HG03045 (cell line): Measurements from ENCODE around the gene ZFYVE21.
A peak's percentile ranks its signal among the peaks of the same experiment; 100 is the strongest.
"Not testable (repeated sequence)": the region's sequence is repeated elsewhere in the genome, so short reads cannot be mapped to it uniquely, and the experiment has no call there.

Source experiments
- ATAC-seq: cut with Tn5 transposase; IDR thresholded peaks from one replicate; pipeline ENCODE4 v1.9.1; 2021; ENCODE audit warnings: mild to moderate bottlenecking, moderate library complexity; ENCODE audit not compliant: unreplicated experiment

ZFYVE21 gene

GRCh38 chr14:103755060-103755459 lies 39.5 kb downstream of the ZFYVE21 start:
- ATAC-seq = no peak

DNA sequence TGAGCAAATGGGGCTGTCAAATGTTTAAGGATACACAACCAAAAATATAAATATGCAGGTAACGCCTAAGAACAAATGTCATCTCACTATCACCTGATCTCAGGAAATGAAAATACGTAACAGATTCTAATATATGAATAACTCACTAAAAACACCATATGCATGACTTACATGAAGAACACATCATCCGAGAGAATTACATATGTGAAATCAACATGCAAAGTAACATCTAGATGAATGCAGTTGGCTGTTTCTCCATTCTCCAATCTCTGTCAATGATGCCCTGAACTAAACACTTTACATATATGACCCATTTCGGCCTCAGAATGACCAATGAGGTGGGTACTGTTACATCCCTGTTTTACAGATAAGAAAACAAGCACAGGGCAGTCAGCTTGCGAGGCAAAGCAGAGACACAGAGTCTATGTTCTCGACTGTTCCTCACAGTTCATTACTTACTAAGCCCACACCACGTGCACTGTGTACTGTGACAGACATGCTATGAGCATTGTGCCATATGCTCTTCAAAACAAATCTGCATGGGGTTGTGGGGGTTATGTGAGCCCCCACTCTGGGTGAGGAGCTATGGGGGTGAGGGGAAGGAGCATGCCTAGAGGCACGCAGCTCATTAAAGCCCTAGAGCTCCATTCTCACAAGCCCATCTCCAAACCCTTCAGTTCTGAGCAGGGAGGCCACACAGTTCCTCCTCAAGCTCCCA lies 42.6 kb downstream of the ZFYVE21 start:
- no peak for ATAC-seq

GRCh38 chr14:103762036-103762435 lies 46.4 kb downstream of the ZFYVE21 start:
- ATAC-seq = no peak

DNA sequence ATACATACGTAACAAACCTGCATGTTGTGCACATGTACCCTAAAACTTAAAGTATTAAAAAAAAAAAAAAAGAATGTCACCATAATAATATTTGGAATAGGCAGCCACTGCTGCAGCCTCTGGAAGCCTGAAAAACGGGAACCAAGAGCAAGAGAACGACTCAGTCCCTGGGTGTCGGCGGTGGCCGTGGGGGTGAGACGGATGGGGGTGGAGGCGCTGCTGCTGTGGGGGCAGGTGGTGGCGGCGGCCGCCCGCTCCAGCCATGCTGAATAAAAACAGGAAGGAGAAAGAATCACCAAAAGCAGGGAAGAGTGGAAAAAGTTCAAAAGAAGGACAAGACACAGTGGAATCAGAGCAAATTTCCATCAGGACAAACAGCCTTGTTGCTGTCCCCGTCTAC lies 46.9 kb downstream of the ZFYVE21 start:
- ATAC-seq = no peak

GRCh38 chr14:103763730-103764488 lies 48.3 kb downstream of the ZFYVE21 start:
- ATAC-seq = peak; percentile 77

- ATAC-seq = no peak
Observed at GRCh38 chr14:103765526-103765925, 49.9 kb downstream of the ZFYVE21 start.

DNA sequence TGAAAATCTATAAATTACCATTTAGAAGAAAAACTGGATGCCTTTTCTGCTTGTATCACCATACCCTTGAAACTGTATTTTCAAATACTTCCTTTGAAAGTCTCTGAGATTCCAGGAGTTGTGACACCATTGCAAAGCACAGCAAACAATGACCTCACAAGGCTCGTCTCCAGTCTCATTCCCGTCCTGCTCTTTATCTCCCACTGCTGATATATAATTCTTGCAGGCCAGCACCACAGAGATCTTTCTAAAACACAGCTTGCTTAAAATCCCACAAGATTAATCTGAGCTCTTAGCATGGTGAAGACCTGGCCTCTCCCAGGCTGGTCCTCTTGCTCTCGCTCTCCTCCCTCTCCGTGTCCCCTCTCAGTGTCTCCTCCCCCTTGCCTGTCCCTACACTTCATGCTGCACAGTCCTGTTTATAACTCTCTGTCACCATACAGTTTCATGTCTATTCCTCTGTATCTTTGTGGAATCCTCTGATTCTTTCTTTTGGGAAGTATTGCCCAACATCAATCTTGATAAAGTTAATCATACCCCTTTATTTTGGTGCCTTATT lies 51.8 kb downstream of the ZFYVE21 start:
- no peak for ATAC-seq

DNA sequence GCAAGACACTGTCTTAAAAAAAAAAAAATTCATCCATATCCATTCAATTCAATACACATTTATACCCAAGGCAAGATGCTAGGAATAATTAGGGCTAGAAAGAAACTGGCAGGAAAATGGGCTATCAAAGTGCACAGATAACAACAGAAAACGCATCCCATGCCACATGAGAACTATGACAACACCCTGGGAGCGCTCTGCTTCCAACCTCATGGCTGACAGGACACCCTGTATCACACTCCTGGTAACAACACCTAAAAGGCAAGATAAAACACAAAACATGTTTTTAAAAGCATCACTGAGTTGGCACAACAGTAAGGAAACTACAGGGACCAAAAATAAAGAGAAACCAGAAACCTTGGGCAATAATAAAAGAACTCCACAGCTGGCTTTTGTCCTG lies 54.9 kb downstream of the ZFYVE21 start:
- ATAC-seq = no peak

DNA sequence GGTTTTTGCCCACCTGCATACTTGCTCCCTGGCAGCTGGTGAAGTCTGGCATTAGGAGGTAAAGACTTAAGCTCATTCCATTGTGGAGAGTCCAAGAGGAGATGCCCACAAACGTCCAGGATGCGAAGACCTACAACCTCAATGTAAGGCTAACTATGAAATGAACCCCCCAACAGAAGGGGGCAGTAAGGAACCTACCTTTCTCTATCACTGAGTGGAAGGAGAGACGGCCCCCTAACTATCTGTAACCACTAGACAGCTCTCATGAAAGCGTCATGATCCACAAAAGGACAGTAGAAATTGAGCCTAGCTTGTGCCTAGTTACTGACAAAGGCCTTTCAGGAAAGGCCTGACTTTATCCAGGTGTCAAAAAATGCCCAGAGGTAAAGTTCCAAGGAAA lies 55.3 kb downstream of the ZFYVE21 start:
- no peak for ATAC-seq

- no peak for ATAC-seq
Observed at GRCh38 chr14:103772078-103772712, 56.6 kb downstream of the ZFYVE21 start.

DNA sequence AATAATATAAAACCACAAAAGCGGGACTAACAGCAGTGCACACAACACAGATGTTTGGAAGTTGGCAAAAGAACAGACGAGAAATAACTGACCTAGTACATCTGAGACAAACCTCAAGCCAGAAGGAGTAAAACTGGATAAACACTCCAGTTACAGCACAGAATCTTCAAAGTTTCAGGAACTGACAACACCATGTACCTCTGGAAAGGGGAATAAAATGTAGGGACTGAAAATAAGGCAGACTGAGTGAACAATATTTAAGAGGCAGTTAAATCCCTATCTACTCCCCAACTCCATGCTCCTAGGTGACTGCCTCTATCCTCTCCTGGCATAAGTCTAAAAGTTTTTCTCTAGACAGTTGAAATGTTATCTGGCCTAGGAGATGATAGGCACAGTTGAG lies 57.9 kb downstream of the ZFYVE21 start:
- ATAC-seq = no peak

GRCh38 chr14:103775506-103775905 lies 59.9 kb downstream of the ZFYVE21 start:
- ATAC-seq = no peak

DNA sequence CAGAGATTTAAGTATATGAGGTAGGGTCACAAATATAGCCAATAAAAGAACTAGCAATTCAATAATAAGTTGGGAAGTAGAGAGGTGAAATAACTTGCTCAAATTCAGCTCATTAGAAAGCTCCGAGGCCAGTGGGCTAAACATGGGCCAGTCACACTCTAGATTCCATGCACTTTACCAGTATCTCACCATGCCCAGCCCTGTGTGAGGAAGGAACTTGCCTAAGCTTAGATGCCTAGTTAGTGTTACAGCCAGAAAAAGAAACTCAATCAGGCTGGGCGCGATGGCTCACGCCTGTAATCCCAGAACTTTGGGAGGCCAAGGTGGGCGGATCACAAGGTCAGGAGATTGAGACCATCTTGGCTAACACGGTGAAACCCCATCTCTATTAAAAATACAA lies 60.7 kb downstream of the ZFYVE21 start:
- not testable (repeated sequence) for ATAC-seq

DNA sequence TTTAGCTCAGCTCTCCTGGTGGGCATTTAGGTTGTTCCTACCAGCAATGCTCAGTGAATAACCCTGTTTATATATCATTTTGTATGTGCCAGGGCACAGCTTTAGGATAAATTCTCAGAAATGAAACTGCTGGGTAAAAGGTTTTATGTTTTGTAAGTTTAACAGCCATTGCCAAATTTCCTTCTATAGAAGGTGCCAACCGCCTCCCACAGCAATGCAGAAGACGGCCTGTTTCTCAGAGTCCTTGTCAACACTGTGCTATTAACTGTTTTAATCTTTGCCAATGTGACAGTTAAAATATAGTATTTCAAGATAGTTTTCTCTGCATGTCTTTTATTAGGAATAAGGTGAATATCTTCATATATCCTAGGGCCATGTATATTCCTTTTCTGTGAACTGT lies 66.8 kb downstream of the ZFYVE21 start:
- ATAC-seq = no peak
